Kidney (tissue), 14 donors: Measurements from ENCODE around the gene CCNY. TPM values are rescaled to one million over a fixed set of nuclear protein-coding genes. Genes with fewer than 3 reads are reported as not detected.

ENCODE experiments used
- DNase-seq, 5 donors: peaks; one replicate each; pipeline ENCODE4 v3.0.0-alpha.2; 2013 to 2020
- FAIRE-seq: peaks from 2 replicates; lab custom pipeline; 2012; peaks lifted over from hg19 to GRCh38; lab: Jason Lieb, UNC
- H3K27ac ChIP-seq, 2 donors: one replicate each; pipeline ENCODE4 v1.7.0; 2013; ENCODE audit warnings: low read depth in 2 of 2, low read length in 2 of 2, inconsistent platforms in 1 of 2
- H3K27me3 ChIP-seq: one replicate; pipeline ENCODE4 v1.7.1; 2013; ENCODE audit warnings: low read length, inconsistent platforms; ENCODE audit not compliant: control insufficient read depth, insufficient read depth
- H3K36me3 ChIP-seq, 3 donors: one replicate each; pipeline versions ENCODE4 v1.7.0 to v1.7.1; 2013; ENCODE audit warnings: low read length in 3 of 3, control low read depth in 1 of 3, inconsistent platforms in 1 of 3; ENCODE audit not compliant: insufficient read depth in 3 of 3, control insufficient read depth in 2 of 3
- H3K4me1 ChIP-seq, 3 donors: one replicate each; pipeline versions ENCODE4 v1.7.0 to v1.7.1; 2013; ENCODE audit warnings: low read length in 3 of 3, inconsistent platforms in 1 of 3, low read depth in 1 of 3; ENCODE audit not compliant: control insufficient read depth in 2 of 3, insufficient read depth in 2 of 3
- H3K4me3 ChIP-seq, 3 donors: one replicate each; pipeline versions ENCODE4 v1.7.0 to v1.8.1; 2013; ENCODE audit warnings: low read length in 3 of 3, control low read depth in 1 of 3, inconsistent platforms in 1 of 3
- H3K9ac ChIP-seq, 3 donors: one replicate each; pipeline versions ENCODE4 v1.7.0 to v1.7.1; 2013; ENCODE audit warnings: low read length in 3 of 3, control low read depth in 1 of 3, inconsistent platforms in 1 of 3
- H3K9me3 ChIP-seq, 3 donors: one replicate each; pipeline versions ENCODE4 v1.7.0 to v1.7.1; 2013; ENCODE audit warnings: low read length in 3 of 3, control low read depth in 1 of 3, inconsistent platforms in 1 of 3; ENCODE audit not compliant: control insufficient read depth in 2 of 3, insufficient read depth in 1 of 3
- intact Hi-C: fragments of 100-400 bp; cut with DNase I; formaldehyde crosslinking; loops from one replicate; pipeline ENCODE4 v1.11.1; 2022
- polyA plus RNA-seq: library from polyadenylated mRNA; stranded (reverse); fragments of 350-450 nt; fragmentation: Illumina TruSeq; extraction: RNeasy Lipid Tissue Mini Kit (QIAGEN cat#74804); gene quantifications from one replicate; pipeline ENCODE4 v1.2.3, GENCODE V29; 2014; ENCODE audit warnings: low read depth, low replicate concordance; ENCODE audit not compliant: insufficient read depth
- total RNA-seq: library from RNA; stranded (reverse); fragmentation: NEBNext Ultra II Directional; extraction: Animal tissue kit (Norgen Biotek cat#: 25700); gene quantifications from one replicate; pipeline ENCODE4 v1.2.1, GENCODE V29; 2021
- TF ChIP-seq, protein P1 (sequence below): IDR thresholded peaks from 3 replicates; pipeline ENCODE4 v1.5.1; 2012; ENCODE audit warnings: mild to moderate bottlenecking, moderate library complexity, borderline replicate concordance; ENCODE audit not compliant: insufficient read depth; ENCODE audit errors: extremely low read depth
- donor health status: control.
- donor health status: control.
- donor health status: control.
- donor health status: control.
- donor health status: control.
- donor health status: DM: yes; HTN: yes; CAD: no.
- donor health status: Normal renal cell carcinoma (clear cell type).

The CCNY gene
- total and polyA plus RNA-seq, 2 donors from 2014 or later, result 45.6 to 77.2 TPM

DNA sequence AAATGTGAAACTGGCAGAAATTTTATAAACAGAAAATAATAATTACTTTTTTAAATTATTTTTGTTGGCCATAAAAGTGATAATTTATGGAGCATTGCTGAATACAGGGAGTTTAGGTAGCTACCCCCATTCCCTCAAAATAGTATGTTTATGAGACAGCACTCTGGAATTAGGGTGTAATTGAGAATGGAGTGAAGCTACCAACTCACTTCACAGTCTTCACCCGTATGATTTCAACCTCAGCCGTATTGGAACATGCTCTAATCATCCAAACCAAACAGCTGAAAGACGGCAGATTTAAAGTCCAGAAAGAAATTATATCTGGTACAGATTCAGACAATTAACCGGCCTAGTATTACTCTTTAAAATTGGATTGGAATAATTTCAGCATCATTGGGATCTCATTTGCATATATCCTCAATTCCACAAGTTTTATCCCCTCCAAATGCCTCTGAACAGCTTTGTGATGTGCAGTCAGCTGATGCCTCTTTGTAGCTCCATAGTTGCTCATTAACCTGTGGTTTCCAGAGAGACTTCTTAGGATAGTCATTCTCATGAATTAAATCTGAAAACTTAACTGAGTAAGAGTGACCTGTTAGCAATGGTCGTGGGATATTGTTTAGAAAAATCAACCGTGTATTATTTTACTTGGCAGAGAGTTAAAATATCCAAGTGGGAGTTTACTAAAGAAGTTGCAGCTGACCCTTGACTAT lies 209.7 kb downstream of the CCNY start:
- intact Hi-C loops, result no loop called here
- Histone ChIP-seq H3K4me1 (peaks cover 0 to 4% (median 3%) of the 10 kb centered on the region in 3 donors), H3K36me3 (peaks cover 4 to 13% (median 9%) of the 10 kb centered on the region in 3 donors), H3K4me3 (no peak overlapping the region), H3K27ac (no peak overlapping the region), H3K27me3 (no peaks in the 10 kb centered on the region), H3K9me3 (no peaks in the 10 kb centered on the region), H3K9ac (no peak overlapping the region)
- FAIRE-seq (no peak), DNase-seq (peak in 2 of 5 donors; percentile 43 to 62)
- TF ChIP-seq, protein P1, sequence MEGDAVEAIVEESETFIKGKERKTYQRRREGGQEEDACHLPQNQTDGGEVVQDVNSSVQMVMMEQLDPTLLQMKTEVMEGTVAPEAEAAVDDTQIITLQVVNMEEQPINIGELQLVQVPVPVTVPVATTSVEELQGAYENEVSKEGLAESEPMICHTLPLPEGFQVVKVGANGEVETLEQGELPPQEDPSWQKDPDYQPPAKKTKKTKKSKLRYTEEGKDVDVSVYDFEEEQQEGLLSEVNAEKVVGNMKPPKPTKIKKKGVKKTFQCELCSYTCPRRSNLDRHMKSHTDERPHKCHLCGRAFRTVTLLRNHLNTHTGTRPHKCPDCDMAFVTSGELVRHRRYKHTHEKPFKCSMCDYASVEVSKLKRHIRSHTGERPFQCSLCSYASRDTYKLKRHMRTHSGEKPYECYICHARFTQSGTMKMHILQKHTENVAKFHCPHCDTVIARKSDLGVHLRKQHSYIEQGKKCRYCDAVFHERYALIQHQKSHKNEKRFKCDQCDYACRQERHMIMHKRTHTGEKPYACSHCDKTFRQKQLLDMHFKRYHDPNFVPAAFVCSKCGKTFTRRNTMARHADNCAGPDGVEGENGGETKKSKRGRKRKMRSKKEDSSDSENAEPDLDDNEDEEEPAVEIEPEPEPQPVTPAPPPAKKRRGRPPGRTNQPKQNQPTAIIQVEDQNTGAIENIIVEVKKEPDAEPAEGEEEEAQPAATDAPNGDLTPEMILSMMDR, result no peak

DNA sequence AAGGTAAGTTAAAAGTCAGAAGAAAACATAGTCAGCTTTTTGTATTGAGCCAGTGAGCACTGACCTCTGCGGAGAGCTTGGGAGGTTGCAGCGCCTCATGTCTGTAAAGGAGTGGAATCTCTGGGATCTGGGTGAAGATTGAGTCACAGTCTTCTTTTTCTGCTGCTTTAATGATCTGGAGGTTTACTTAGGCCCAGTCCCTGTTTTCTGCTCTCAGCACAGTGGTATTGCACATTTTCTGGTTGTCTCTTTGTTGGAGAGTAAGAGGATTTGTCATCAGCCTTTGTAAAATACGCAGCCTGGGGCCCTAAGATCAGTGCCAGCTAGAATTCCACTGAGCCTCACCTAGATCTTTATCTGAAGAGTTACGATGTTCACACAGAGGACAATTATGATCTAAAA lies 210.5 kb downstream of the CCNY start:
- FAIRE-seq (no peak), DNase-seq (no peak)
- Histone ChIP-seq H3K4me3 (no peak overlapping the region), H3K4me1 (peaks cover 0 to 4% (median 3%) of the 10 kb centered on the region in 3 donors), H3K9me3 (no peaks in the 10 kb centered on the region), H3K27me3 (no peaks in the 10 kb centered on the region), H3K36me3 (peaks cover 4 to 13% (median 9%) of the 10 kb centered on the region in 3 donors), H3K9ac (no peak overlapping the region), H3K27ac (no peak overlapping the region)
- intact Hi-C loops, result no loop called here
- TF ChIP-seq, protein P1, result no peak

DNA sequence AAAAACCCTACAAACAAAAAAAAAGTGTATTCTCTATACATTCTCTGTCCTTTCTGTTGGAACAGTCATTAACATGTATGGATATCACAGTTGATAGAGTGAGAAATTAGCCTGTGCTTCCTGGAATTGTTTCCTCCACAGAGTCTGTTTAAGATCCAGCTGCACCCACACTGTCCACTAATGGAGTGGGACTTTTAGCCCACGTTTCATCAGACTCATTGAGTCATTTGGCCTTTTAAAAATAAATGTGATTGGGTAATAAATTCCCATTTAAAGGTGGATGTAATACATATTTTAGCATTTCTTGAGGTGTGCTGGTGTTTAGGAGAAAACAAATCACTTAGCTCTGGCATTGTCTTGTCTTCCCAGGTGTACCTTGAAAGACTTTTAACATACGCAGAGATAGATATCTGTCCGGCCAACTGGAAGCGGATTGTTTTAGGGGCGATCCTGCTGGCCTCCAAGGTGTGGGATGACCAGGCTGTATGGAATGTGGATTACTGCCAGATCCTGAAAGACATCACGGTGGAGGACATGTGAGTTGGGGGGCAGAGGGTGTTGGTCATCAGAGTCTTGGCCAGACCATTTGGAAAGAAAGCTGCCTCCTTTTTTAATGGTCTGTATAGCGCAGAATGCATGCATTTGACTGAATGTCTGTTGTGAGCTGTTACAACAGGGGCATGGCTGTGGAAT lies 216.5 kb downstream of the CCNY start:
- no peak overlapping the region for H3K4me3 ChIP-seq
- intact Hi-C loops, result no loop called here
- H3K4me1 ChIP-seq, result no peaks in the 10 kb centered on the region
- H3K27ac ChIP-seq, result no peak overlapping the region
- no peaks in the 10 kb centered on the region for H3K27me3 ChIP-seq
- no peaks in the 10 kb centered on the region for H3K9me3 ChIP-seq
- H3K36me3 ChIP-seq, result peaks cover 4 to 12% (median 9%) of the 10 kb centered on the region in 3 donors
- DNase-seq, result no peak
- H3K9ac ChIP-seq, result no peak overlapping the region
- TF ChIP-seq, protein P1, result no peak
- FAIRE-seq, result no peak
